H9 (cell line): ENCODE measurements around the gene TRIM24. TPM values are rescaled to one million over a fixed set of nuclear protein-coding genes. Genes with fewer than 3 reads are reported as not detected.

Experiments used
- DNase-seq: peaks from one replicate; pipeline ENCODE4 v3.0.0-alpha.2; 2017
- H2AFZ ChIP-seq: one replicate; pipeline ENCODE4 v1.6.1; 2013; ENCODE audit warnings: mild to moderate bottlenecking, low read length, control low read depth, moderate library complexity
- H2AK5ac ChIP-seq: 2 replicates; pipeline ENCODE4 v1.6.1; 2013; ENCODE audit warnings: low read length, control low read depth, mixed read lengths; ENCODE audit not compliant: insufficient read length
- H2BK120ac ChIP-seq: one replicate; pipeline ENCODE4 v1.6.1; 2013; ENCODE audit warnings: low read depth, mild to moderate bottlenecking, low read length, control low read depth, inconsistent platforms; ENCODE audit not compliant: poor library complexity, severe bottlenecking
- H2BK12ac ChIP-seq: 2 replicates; pipeline ENCODE4 v1.6.1; 2013; ENCODE audit warnings: low read length, control low read depth, mixed read lengths, low read depth; ENCODE audit not compliant: insufficient read length
- H2BK15ac ChIP-seq: 2 replicates; pipeline ENCODE4 v1.6.1; 2013; ENCODE audit warnings: low read depth, low read length, control low read depth
- H2BK20ac ChIP-seq: one replicate; pipeline ENCODE4 v1.6.1; 2013; ENCODE audit warnings: low read depth, mild to moderate bottlenecking, low read length, control low read depth, inconsistent platforms; ENCODE audit not compliant: poor library complexity, severe bottlenecking
- H2BK5ac ChIP-seq: 2 replicates; pipeline ENCODE4 v1.6.1; 2013; ENCODE audit warnings: low read length, control low read depth, mixed read lengths; ENCODE audit not compliant: insufficient read length
- H3K14ac ChIP-seq: 2 replicates; pipeline ENCODE4 v1.6.1; 2013; ENCODE audit warnings: low read length, control low read depth; ENCODE audit not compliant: insufficient read depth
- H3K18ac ChIP-seq: 2 replicates; pipeline ENCODE4 v1.6.1; 2013; ENCODE audit warnings: low read depth, mild to moderate bottlenecking, mixed read lengths, low read length, control low read depth; ENCODE audit not compliant: insufficient read length
- H3K23ac ChIP-seq: 2 replicates; pipeline ENCODE4 v1.6.1; 2013; ENCODE audit warnings: low read length, control low read depth, mixed read lengths, low read depth; ENCODE audit not compliant: insufficient read length
- H3K23me2 ChIP-seq: 2 replicates; pipeline ENCODE4 v1.6.1; 2013; ENCODE audit warnings: low read depth, mild to moderate bottlenecking, mixed read lengths, low read length, control low read depth; ENCODE audit not compliant: insufficient read length, poor library complexity, severe bottlenecking
- H3K27ac ChIP-seq: 2 replicates; pipeline ENCODE4 v1.5.1; 2013; ENCODE audit warnings: low read length, control low read depth, mixed read lengths, low read depth; ENCODE audit not compliant: insufficient read length
- H3K27me3 ChIP-seq: 2 replicates; pipeline ENCODE4 v1.6.1; 2013; ENCODE audit warnings: low read length, control low read depth, inconsistent platforms; ENCODE audit not compliant: insufficient read depth
- H3K4ac ChIP-seq: 2 replicates; pipeline ENCODE4 v1.6.1; 2013; ENCODE audit warnings: low read depth, mild to moderate bottlenecking, control low read depth, inconsistent platforms, low read length, moderate library complexity
- H3K4me1 ChIP-seq: 2 replicates; pipeline ENCODE4 v1.6.1; 2013; ENCODE audit warnings: low read length, control low read depth, inconsistent platforms; ENCODE audit not compliant: insufficient read depth
- H3K4me2 ChIP-seq: 2 replicates; pipeline ENCODE4 v1.6.1; 2013; ENCODE audit warnings: low read length, control low read depth, mixed read lengths; ENCODE audit not compliant: insufficient read length, insufficient read depth
- H3K56ac ChIP-seq: 2 replicates; pipeline ENCODE4 v1.6.1; 2013; ENCODE audit warnings: low read depth, mild to moderate bottlenecking, mixed read lengths, low read length, control low read depth; ENCODE audit not compliant: insufficient read length
- H3K79me1 ChIP-seq: 2 replicates; pipeline ENCODE4 v1.6.1; 2013; ENCODE audit warnings: low read depth, mild to moderate bottlenecking, moderate library complexity, low read length, control low read depth, inconsistent platforms; ENCODE audit not compliant: insufficient read depth, poor library complexity, severe bottlenecking
- H3K79me2 ChIP-seq: 2 replicates; pipeline ENCODE4 v1.6.1; 2013; ENCODE audit warnings: low read length, control low read depth, inconsistent platforms; ENCODE audit not compliant: insufficient read depth
- H3K9ac ChIP-seq: 2 replicates; pipeline ENCODE4 v1.6.1; 2013; ENCODE audit warnings: low read length, control low read depth, mixed read lengths; ENCODE audit not compliant: insufficient read length; ENCODE audit errors: extremely low read depth
- H3K9me3 ChIP-seq: one replicate; pipeline ENCODE4 v1.6.1; 2013; ENCODE audit warnings: low read depth, low read length, inconsistent platforms; ENCODE audit not compliant: control insufficient read depth
- H3T11ph ChIP-seq: one replicate; pipeline ENCODE4 v1.6.1; 2013; ENCODE audit warnings: mild to moderate bottlenecking, low read length, control low read depth, inconsistent platforms
- H4K20me1 ChIP-seq: one replicate; pipeline ENCODE4 v1.6.1; 2013; ENCODE audit not compliant: control insufficient read depth, insufficient read length, insufficient read depth
- H4K5ac ChIP-seq: 2 replicates; pipeline ENCODE4 v1.6.1; 2013; ENCODE audit warnings: low read depth, mild to moderate bottlenecking, mixed read lengths, low read length, control low read depth; ENCODE audit not compliant: insufficient read length
- H4K8ac ChIP-seq: replicated peaks from 2 replicates; pipeline ENCODE4 v1.6.1; 2013; ENCODE audit warnings: low read length, control low read depth, mixed read lengths, low read depth; ENCODE audit not compliant: insufficient read length
- H4K91ac ChIP-seq: 2 replicates; pipeline ENCODE4 v1.6.1; 2013; ENCODE audit warnings: low read depth, mild to moderate bottlenecking, moderate library complexity, mixed read lengths, low read length, control low read depth; ENCODE audit not compliant: insufficient read length
- H3K27ac Mint-ChIP-seq, 3 experiments: 2 replicates in 2 of 3; 3 replicates in 1 of 3; pipeline ENCODE4 v1.8.0; 2020 to 2021; ENCODE audit warnings: mixed read lengths in 3 of 3, mild to moderate bottlenecking in 1 of 3, moderate library complexity in 1 of 3
- H3K27me3 Mint-ChIP-seq: 2 replicates; pipeline ENCODE4 v1.8.0; 2021; ENCODE audit warnings: low read depth, mild to moderate bottlenecking, moderate library complexity, mixed read lengths
- H3K36me3 Mint-ChIP-seq, 3 experiments: 2 replicates in 2 of 3; 3 replicates in 1 of 3; pipeline ENCODE4 v1.8.0; 2020 to 2021; ENCODE audit warnings: low read depth in 3 of 3, mixed read lengths in 3 of 3; ENCODE audit not compliant: insufficient read depth in 1 of 3
- H3K4me1 Mint-ChIP-seq, 2 experiments: 2 replicates each; pipeline ENCODE4 v1.8.0; 2020; ENCODE audit warnings: mixed read lengths in 2 of 2
- H3K4me3 Mint-ChIP-seq, 2 experiments: 2 replicates in 1 of 2; 3 replicates in 1 of 2; pipeline ENCODE4 v1.8.0; 2020 to 2021; ENCODE audit warnings: mild to moderate bottlenecking in 2 of 2, mixed read lengths in 2 of 2, moderate library complexity in 1 of 2
- H3K9me3 Mint-ChIP-seq, 2 experiments: 2 replicates in 1 of 2; 3 replicates in 1 of 2; pipeline ENCODE4 v1.8.0; 2020; ENCODE audit warnings: mild to moderate bottlenecking in 2 of 2, mixed read lengths in 2 of 2, moderate library complexity in 1 of 2
- WGBS: extraction: QIAGEN DNeasy Blood & Tissue Kit; methylation state at CpG from one replicate; pipeline ENCODE4 v1.1.7; 2013; ENCODE audit warnings: missing lambda C conversion rate, low lambda C conversion rate, mixed read lengths; ENCODE audit not compliant: insufficient read length; ENCODE audit errors: extremely low coverage; 5-methylcytosine and 5-hydroxymethylcytosine counted together
- total RNA-seq: library from RNA; stranded (reverse); gene quantifications from 2 replicates; pipeline ENCODE4 v1.2.1, GENCODE V29; 2021
- TF ChIP-seq, protein P1 (sequence below): fragments of 200-600 bp; sonication (generic); conservative IDR thresholded peaks from 3 replicates; pipeline ENCODE4 v1.8.0; 2021; ENCODE audit warnings: antibody characterized with exemption, mild to moderate bottlenecking

Gene TRIM24
- total RNA-seq, 1 experiment from 2014 or later = 260 TPM

DNA sequence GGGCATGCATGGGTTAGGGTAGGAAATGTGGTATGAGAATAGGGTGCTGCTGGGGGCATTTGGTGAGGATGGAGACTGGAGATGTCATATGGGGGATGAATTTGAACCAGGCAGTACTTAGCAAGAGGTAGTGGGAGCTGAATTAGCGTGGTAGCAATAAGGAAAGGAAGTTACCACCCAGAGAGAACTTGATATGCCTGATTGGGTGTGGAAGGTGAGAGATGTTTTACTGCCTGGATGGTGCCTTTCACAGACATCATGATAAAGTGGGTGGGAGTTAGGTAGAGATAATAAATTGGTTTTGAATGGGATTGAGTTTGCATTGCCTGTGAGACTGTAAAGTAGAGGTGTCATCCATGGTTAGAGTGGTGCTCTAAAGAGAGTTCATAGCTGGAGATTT lies 46.7 kb downstream of the TRIM24 start:
- Histone ChIP-seq H2AK5ac (no peak overlapping the region), H4K20me1 (no peaks in the 10 kb centered on the region), H4K8ac (no peak overlapping the region), H3K79me2 (peaks cover 43% of the 10 kb centered on the region), H3K14ac (no peak overlapping the region), H3K4me2 (no peak overlapping the region), H3K23ac (no peak overlapping the region), H4K91ac (no peak overlapping the region), H3K4me1 (peaks cover 2% of the 10 kb centered on the region; the same call in 1 of the 2 replicates), H3K18ac (no peak overlapping the region), H4K5ac (no peak overlapping the region), H3K9me3 (no peaks in the 10 kb centered on the region), H3T11ph (no peak overlapping the region), H2BK12ac (no peak overlapping the region), H3K56ac (no peak overlapping the region), H2BK15ac (no peak overlapping the region), H2AFZ (no peak overlapping the region), H3K23me2 (no peaks in the 10 kb centered on the region), H3K27ac (no peak overlapping the region), H3K9ac (no peak overlapping the region), H3K4ac (no peak overlapping the region), H2BK5ac (no peak overlapping the region), H2BK120ac (no peak overlapping the region), H3K27me3 (no peaks in the 10 kb centered on the region), H2BK20ac (no peak overlapping the region), H3K79me1 (peaks cover 10% of the 10 kb centered on the region)
- H3K9me3 Mint-ChIP-seq = peaks cover 8 to 25% of the 10 kb centered on the region in 2 experiments; a peak in 4 of 5 replicates
- H3K36me3 Mint-ChIP-seq = peaks cover 66 to 89% (median 82%) of the 10 kb centered on the region in 3 experiments
- H3K27me3 Mint-ChIP-seq = peaks cover 4% of the 10 kb centered on the region; the same call in 1 of the 2 replicates
- H3K4me1 Mint-ChIP-seq = peaks cover 27 to 54% of the 10 kb centered on the region in 2 experiments
- peak overlapping the region in 1 of 3 experiments; percentile 65; a peak in 4 of 7 replicates for H3K27ac Mint-ChIP-seq
- TF ChIP-seq, protein P1, sequence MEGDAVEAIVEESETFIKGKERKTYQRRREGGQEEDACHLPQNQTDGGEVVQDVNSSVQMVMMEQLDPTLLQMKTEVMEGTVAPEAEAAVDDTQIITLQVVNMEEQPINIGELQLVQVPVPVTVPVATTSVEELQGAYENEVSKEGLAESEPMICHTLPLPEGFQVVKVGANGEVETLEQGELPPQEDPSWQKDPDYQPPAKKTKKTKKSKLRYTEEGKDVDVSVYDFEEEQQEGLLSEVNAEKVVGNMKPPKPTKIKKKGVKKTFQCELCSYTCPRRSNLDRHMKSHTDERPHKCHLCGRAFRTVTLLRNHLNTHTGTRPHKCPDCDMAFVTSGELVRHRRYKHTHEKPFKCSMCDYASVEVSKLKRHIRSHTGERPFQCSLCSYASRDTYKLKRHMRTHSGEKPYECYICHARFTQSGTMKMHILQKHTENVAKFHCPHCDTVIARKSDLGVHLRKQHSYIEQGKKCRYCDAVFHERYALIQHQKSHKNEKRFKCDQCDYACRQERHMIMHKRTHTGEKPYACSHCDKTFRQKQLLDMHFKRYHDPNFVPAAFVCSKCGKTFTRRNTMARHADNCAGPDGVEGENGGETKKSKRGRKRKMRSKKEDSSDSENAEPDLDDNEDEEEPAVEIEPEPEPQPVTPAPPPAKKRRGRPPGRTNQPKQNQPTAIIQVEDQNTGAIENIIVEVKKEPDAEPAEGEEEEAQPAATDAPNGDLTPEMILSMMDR = no peak
- no peak for DNase-seq
- no peak overlapping the region for H3K4me3 Mint-ChIP-seq
- WGBS = no CpG with 5 or more reads among the region's 1 CpG
